Erythroblast (primary cell): Measurements from ENCODE around the gene MAP7D2.
"Not testable (repeated sequence)": the region's sequence is repeated elsewhere in the genome, so short reads cannot be mapped to it uniquely, and the experiment has no call there.

ENCODE experiments used
- GATA1 ChIP-seq: IDR thresholded peaks from 2 replicates; pipeline ENCODE4 v1.6.1; 2011; ENCODE audit warnings: low read depth, mild to moderate bottlenecking, control low read depth, low read length, moderate library complexity
- POLR2A ChIP-seq: IDR thresholded peaks from 2 replicates; pipeline ENCODE4 v1.6.1; 2011; ENCODE audit warnings: mild to moderate bottlenecking, low read length

DNA sequence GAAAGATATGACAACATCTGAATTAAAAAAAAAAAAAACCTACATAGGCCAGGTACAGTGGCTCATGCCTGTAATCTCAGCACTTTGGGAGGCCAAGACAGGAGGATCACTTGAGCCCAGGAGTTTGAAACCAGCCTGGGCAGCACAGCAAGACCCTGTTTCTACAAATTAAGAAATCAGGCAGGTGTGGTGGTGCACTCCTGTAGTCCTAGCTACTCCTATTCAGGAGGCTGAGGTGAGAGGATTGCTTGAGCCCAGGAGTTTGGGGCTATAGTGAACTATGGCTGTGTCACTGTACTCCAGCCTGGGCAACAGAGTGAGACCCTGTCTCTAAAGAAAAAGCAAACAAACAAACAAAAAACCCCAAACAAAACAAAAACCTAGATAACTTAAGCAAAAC lies 45.8 kb upstream of the MAP7D2 start:
- not testable (repeated sequence) for TF ChIP-seq POLR2A, GATA1
